ENCODE results near the gene EYS. TPM values are rescaled to one million over a fixed set of nuclear protein-coding genes. Genes with fewer than 3 reads are reported as not detected.

The EYS gene
- total RNA-seq, 1 donor from 2014 or later = not detected

GRCh38 chr6:64437996-64438395, 1269.0 kb downstream of the EYS start:
- no peak overlapping the region for H3K27ac Mint-ChIP-seq (ENCODE audit: unreplicated experiment)
- H3K4me3 Mint-ChIP-seq (ENCODE audit: unreplicated experiment) = no peak overlapping the region
- no peaks in the 10 kb centered on the region for H3K36me3 Mint-ChIP-seq (ENCODE audit: unreplicated experiment)
- H3K4me1 Mint-ChIP-seq (ENCODE audit: unreplicated experiment) = no peaks in the 10 kb centered on the region
- peaks cover 10% of the 10 kb centered on the region for H3K27me3 Mint-ChIP-seq (ENCODE audit: unreplicated experiment)
- no peaks in the 10 kb centered on the region for H3K9me3 Mint-ChIP-seq (ENCODE audit: unreplicated experiment)
- TF ChIP-seq CTCF (IDR thresholded peaks at IDR 0.05) = no peak
- no peak for DNase-seq (ENCODE audit: extremely low spot score, unreplicated experiment)

DNA sequence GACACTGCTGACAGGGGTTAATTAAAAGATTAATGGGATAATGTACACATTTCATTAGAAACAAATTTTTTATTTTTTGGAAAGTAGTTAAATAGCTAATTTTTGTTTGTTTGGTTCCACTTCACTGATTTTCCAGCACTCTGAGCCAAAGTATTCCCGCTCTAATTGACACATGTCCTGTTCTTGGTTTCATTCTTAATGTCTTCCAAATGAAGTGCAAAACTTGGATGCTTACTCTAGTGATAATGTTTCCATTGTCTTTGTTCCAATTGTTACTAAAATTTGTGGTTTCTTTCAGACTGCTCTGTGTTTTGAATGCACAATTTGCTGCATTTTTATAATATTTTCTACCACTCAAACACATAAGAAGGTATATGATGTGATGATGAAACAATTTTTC, 1277.1 kb downstream of the EYS start:
- H3K27ac Mint-ChIP-seq (ENCODE audit: unreplicated experiment) = no peak overlapping the region
- peaks cover 8% of the 10 kb centered on the region for H3K27me3 Mint-ChIP-seq (ENCODE audit: unreplicated experiment)
- no peaks in the 10 kb centered on the region for H3K36me3 Mint-ChIP-seq (ENCODE audit: unreplicated experiment)
- no peak for TF ChIP-seq CTCF (IDR thresholded peaks at IDR 0.05)
- DNase-seq (ENCODE audit: extremely low spot score, unreplicated experiment) = no peak
- H3K4me1 Mint-ChIP-seq (ENCODE audit: unreplicated experiment) = no peaks in the 10 kb centered on the region
- H3K4me3 Mint-ChIP-seq (ENCODE audit: unreplicated experiment) = no peak overlapping the region
- H3K9me3 Mint-ChIP-seq (ENCODE audit: unreplicated experiment) = no peaks in the 10 kb centered on the region

DNA sequence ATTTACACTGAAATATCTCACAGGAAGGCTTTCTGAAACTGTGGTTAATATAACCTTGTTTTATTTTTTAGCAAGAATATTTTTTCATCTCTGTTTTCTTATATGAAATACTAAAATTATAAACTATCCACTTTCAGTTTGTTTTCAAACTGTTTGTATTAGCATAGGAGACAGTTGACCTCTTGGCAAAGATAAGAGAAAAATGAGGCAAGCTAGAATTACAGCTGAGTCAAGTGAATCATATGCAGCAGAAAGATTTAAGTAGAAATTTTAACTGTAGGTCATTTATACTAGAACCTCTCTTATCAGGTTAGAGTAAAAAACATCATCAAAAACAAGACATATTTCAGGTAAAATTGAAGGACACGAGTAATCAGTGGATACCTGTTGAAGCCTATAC, 1278.8 kb downstream of the EYS start:
- Mint-ChIP-seq H3K4me1 (ENCODE audit: unreplicated experiment) (no peaks in the 10 kb centered on the region), H3K27me3 (ENCODE audit: unreplicated experiment) (no peaks in the 10 kb centered on the region), H3K27ac (ENCODE audit: unreplicated experiment) (no peak overlapping the region), H3K4me3 (ENCODE audit: unreplicated experiment) (no peak overlapping the region), H3K36me3 (ENCODE audit: unreplicated experiment) (no peaks in the 10 kb centered on the region), H3K9me3 (ENCODE audit: unreplicated experiment) (no peaks in the 10 kb centered on the region)
- DNase-seq (ENCODE audit: extremely low spot score, unreplicated experiment) = no peak
- TF ChIP-seq CTCF (IDR thresholded peaks at IDR 0.05) = no peak

GRCh38 chr6:64415926-64416325, 1291.1 kb downstream of the EYS start:
- no peak overlapping the region for H3K27ac Mint-ChIP-seq (ENCODE audit: unreplicated experiment)
- no peaks in the 10 kb centered on the region for H3K4me1 Mint-ChIP-seq (ENCODE audit: unreplicated experiment)
- no peak overlapping the region for H3K4me3 Mint-ChIP-seq (ENCODE audit: unreplicated experiment)
- no peaks in the 10 kb centered on the region for H3K36me3 Mint-ChIP-seq (ENCODE audit: unreplicated experiment)
- no peak for DNase-seq (ENCODE audit: extremely low spot score, unreplicated experiment)
- no peak for TF ChIP-seq CTCF (IDR thresholded peaks at IDR 0.05)
- H3K27me3 Mint-ChIP-seq (ENCODE audit: unreplicated experiment) = peaks cover 4% of the 10 kb centered on the region
- no peaks in the 10 kb centered on the region for H3K9me3 Mint-ChIP-seq (ENCODE audit: unreplicated experiment)

- no peaks in the 10 kb centered on the region for H3K4me1 Mint-ChIP-seq (ENCODE audit: unreplicated experiment)
- H3K27ac Mint-ChIP-seq (ENCODE audit: unreplicated experiment) = no peak overlapping the region
- peaks cover 4% of the 10 kb centered on the region for H3K27me3 Mint-ChIP-seq (ENCODE audit: unreplicated experiment)
- H3K4me3 Mint-ChIP-seq (ENCODE audit: unreplicated experiment) = no peak overlapping the region
- TF ChIP-seq CTCF (IDR thresholded peaks at IDR 0.05) = no peak
- DNase-seq (ENCODE audit: extremely low spot score, unreplicated experiment) = no peak
- H3K9me3 Mint-ChIP-seq (ENCODE audit: unreplicated experiment) = no peaks in the 10 kb centered on the region
- H3K36me3 Mint-ChIP-seq (ENCODE audit: unreplicated experiment) = no peaks in the 10 kb centered on the region
Measured at GRCh38 chr6:64411226-64411625, 1295.8 kb downstream of the EYS start.
